Spleen (tissue), 11 donors: ENCODE measurements around the gene SPP1. TPM values are rescaled to one million over a fixed set of nuclear protein-coding genes. Genes with fewer than 3 reads are reported as not detected.

Source experiments
- DNase-seq: peaks from one replicate; pipeline ENCODE4 v3.0.0-alpha.2; 2020
- H3K27ac ChIP-seq, 8 donors: fragments of 200-600 bp; sonication (generic) in 7 of 8; 1 replicate in 4 of 8; 2 replicates in 4 of 8; pipeline versions ENCODE4 v1.5.0 to v1.8.0; 2016 to 2021; ENCODE audit warnings: inconsistent platforms in 4 of 8, mild to moderate bottlenecking in 4 of 8, moderate library complexity in 1 of 8
- H3K27me3 ChIP-seq, 7 donors: fragments of 200-600 bp; sonication (generic) in 6 of 7; replicated peaks in 1 of 7; 1 replicate in 4 of 7; 2 replicates in 3 of 7; pipeline versions ENCODE4 v1.5.0 to v1.8.0; 2016 to 2021; ENCODE audit warnings: inconsistent platforms in 3 of 7, mild to moderate bottlenecking in 1 of 7
- H3K36me3 ChIP-seq, 6 donors: fragments of 200-600 bp; sonication (generic) in 5 of 6; 1 replicate in 4 of 6; 2 replicates in 2 of 6; pipeline versions ENCODE4 v1.5.0 to v1.8.0; 2016 to 2021; ENCODE audit warnings: inconsistent platforms in 2 of 6
- H3K4me1 ChIP-seq, 6 donors: fragments of 200-600 bp; sonication (generic) in 5 of 6; 1 replicate in 3 of 6; 2 replicates in 3 of 6; pipeline versions ENCODE4 v1.5.0 to v1.8.0; 2016 to 2021; ENCODE audit warnings: inconsistent platforms in 3 of 6
- H3K4me3 ChIP-seq, 8 donors: fragments of 200-600 bp; sonication (generic) in 7 of 8; 1 replicate in 4 of 8; 2 replicates in 4 of 8; pipeline versions ENCODE4 v1.5.0 to v1.8.0; 2016 to 2021; ENCODE audit warnings: inconsistent platforms in 4 of 8, mild to moderate bottlenecking in 4 of 8, moderate library complexity in 2 of 8
- H3K9me3 ChIP-seq, 8 donors: fragments of 200-600 bp; sonication (generic) in 7 of 8; 1 replicate in 4 of 8; 2 replicates in 4 of 8; pipeline versions ENCODE4 v1.5.0 to v1.8.0; 2016 to 2021; ENCODE audit warnings: inconsistent platforms in 4 of 8
- POLR2A ChIP-seq, 3 donors: fragments of 450-650 bp; IDR thresholded peaks; one replicate each; pipeline ENCODE4 v1.5.1; 2017; ENCODE audit warnings: antibody characterized with exemption in 3 of 3, mild to moderate bottlenecking in 1 of 3
- POLR2AphosphoS5 ChIP-seq, 3 donors: sonication (generic); formaldehyde crosslinking; IDR thresholded peaks; one replicate each; pipeline ENCODE4 v1.5.1; 2017; ENCODE audit warnings: antibody characterized with exemption in 3 of 3
- WGBS, 5 donors: extraction: QIAGEN DNeasy Blood & Tissue Kit in 3 of 5; methylation state at CpG; one replicate each; pipeline versions ENCODE4 v1.1.5 to v1.1.7; 2013 to 2018; 5-methylcytosine and 5-hydroxymethylcytosine counted together
- intact Hi-C: fragments of 100-400 bp; cut with DNase I; formaldehyde crosslinking; loops from one replicate; pipeline ENCODE4 v1.15.0; 2023; ENCODE audit warnings: low total_unique reads
- polyA plus RNA-seq, 3 donors: library from polyadenylated mRNA; stranded (reverse); fragments of 200-250 nt; gene quantifications; one replicate each; pipeline ENCODE4 v1.2.1, GENCODE V29; 2013
- total RNA-seq, 7 donors: library from RNA; depleted of rRNA in 3 of 7; stranded (reverse); fragments of >200 nt in 3 of 7; fragmentation: NEBNext Ultra II Directional in 4 of 7; extraction: Animal tissue kit (Norgen Biotek cat#: 25700) in 4 of 7; gene quantifications; one replicate each; pipeline versions ENCODE4 v1.1.0 to v1.2.1, GENCODE V29; 2016 to 2021
- TF ChIP-seq, protein P1 (sequence below), 11 experiments: fragments of 200-600 bp in 7 of 11; fragments of 450-650 bp in 4 of 11; sonication (generic) in 4 of 11; IDR thresholded peaks in 8 of 11; conservative IDR thresholded peaks in 3 of 11; 1 replicate in 7 of 11; 2 replicates in 4 of 11; pipeline versions ENCODE4 v1.4.0 to v1.8.0; 2016 to 2021; ENCODE audit warnings: antibody characterized with exemption in 11 of 11, inconsistent platforms in 4 of 11, mild to moderate bottlenecking in 1 of 11
- donor health status: healthy with polysubstance abuse.
- donor health status: DM: no; HTN: no; CAD: no; lungs with moderate emphysema.
- donor health status: DM: no; HTN: no; CAD: no.
- donor health status: Bipolar disorder and iron deficiency.
- donor health status: healthy.
- donor health status: DM: no; HTN: no; CAD: no.
- donor health status: DM: yes; HTN: yes; CAD: no.

The SPP1 gene
- total and polyA plus RNA-seq, 10 donors: 0.28 to 18.4 (median 2.0) TPM

DNA sequence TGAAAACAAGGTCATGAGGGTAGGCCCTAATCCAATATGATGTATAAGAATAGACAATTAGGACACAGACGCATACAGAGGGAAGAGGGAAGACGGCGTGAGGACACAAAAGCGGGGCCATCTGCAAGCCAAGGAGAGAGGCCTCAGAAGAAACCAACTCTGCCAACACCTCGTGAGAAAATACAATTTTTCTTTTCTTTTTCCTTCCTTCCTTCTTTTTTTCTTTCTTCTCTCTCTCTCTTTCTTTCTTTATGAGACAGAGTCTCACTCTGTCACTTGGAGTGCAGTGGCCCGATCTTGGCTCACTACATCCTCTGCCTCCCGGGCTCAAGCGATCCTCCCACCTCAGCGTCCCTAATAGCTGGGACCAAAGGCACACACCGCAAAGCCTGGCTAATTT lies 30.4 kb downstream of the SPP1 start:
- no peak for TF ChIP-seq POLR2A (IDR thresholded peaks at IDR 0.05)
- TF ChIP-seq POLR2AphosphoS5 (IDR thresholded peaks at IDR 0.05): no peak
- DNase-seq: no peak
- Histone ChIP-seq H3K36me3 (no peaks in the 10 kb centered on the region), H3K27ac (no peak overlapping the region), H3K4me1 (peaks cover 8 to 41% (median 33%) of the 10 kb centered on the region in 6 donors), H3K27me3 (peaks cover 0 to 3% (median 0%) of the 10 kb centered on the region in 7 donors), H3K4me3 (no peak overlapping the region), H3K9me3 (no peaks in the 10 kb centered on the region)
- intact Hi-C loops: no loop called here
- WGBS, 5 donors: 96 to 98% (median 97%) methylated on average over 10 of the region's 10 CpGs

DNA sequence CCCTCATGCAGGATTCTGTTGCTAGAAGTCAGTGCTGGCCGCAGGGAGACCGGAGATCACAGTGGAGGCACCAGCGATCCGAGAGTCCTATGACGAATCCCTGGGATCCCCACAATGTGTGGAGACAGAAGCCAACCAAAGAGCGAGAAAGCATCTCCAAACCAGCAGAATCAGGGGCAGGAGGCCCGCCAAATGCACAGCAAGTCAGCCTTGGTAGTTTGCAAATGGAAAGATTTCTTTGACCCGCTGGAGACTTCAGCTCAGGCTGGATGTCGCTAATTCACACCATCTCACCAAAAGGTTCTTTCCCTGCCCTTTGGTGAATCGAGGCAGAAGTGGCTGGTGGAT lies 31.4 kb downstream of the SPP1 start:
- TF ChIP-seq, protein P1, sequence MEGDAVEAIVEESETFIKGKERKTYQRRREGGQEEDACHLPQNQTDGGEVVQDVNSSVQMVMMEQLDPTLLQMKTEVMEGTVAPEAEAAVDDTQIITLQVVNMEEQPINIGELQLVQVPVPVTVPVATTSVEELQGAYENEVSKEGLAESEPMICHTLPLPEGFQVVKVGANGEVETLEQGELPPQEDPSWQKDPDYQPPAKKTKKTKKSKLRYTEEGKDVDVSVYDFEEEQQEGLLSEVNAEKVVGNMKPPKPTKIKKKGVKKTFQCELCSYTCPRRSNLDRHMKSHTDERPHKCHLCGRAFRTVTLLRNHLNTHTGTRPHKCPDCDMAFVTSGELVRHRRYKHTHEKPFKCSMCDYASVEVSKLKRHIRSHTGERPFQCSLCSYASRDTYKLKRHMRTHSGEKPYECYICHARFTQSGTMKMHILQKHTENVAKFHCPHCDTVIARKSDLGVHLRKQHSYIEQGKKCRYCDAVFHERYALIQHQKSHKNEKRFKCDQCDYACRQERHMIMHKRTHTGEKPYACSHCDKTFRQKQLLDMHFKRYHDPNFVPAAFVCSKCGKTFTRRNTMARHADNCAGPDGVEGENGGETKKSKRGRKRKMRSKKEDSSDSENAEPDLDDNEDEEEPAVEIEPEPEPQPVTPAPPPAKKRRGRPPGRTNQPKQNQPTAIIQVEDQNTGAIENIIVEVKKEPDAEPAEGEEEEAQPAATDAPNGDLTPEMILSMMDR (IDR thresholded peaks at IDR 0.05 in 8 of 11, conservative IDR thresholded peaks at IDR 0.05 in 3 of 11): no peak
- TF ChIP-seq POLR2AphosphoS5 (IDR thresholded peaks at IDR 0.05) (no peak), POLR2A (IDR thresholded peaks at IDR 0.05) (no peak)
- intact Hi-C loops: no loop called here
- H3K27me3 ChIP-seq: peaks cover 0 to 3% (median 0%) of the 10 kb centered on the region in 7 donors
- no peaks in the 10 kb centered on the region for H3K36me3 ChIP-seq
- H3K9me3 ChIP-seq: no peaks in the 10 kb centered on the region
- H3K4me3 ChIP-seq: peak overlapping the region; percentile 71 to 97 (median 92)
- 65 to 87% (median 67%) methylated on average over 7 to 10 of the region's 10 CpGs for WGBS, 5 donors
- H3K27ac ChIP-seq: peak overlapping the region in 6 of 8 donors; percentile 36 to 86 (median 80)
- peaks cover 8 to 48% (median 35%) of the 10 kb centered on the region in 6 donors for H3K4me1 ChIP-seq
- DNase-seq: no peak

DNA sequence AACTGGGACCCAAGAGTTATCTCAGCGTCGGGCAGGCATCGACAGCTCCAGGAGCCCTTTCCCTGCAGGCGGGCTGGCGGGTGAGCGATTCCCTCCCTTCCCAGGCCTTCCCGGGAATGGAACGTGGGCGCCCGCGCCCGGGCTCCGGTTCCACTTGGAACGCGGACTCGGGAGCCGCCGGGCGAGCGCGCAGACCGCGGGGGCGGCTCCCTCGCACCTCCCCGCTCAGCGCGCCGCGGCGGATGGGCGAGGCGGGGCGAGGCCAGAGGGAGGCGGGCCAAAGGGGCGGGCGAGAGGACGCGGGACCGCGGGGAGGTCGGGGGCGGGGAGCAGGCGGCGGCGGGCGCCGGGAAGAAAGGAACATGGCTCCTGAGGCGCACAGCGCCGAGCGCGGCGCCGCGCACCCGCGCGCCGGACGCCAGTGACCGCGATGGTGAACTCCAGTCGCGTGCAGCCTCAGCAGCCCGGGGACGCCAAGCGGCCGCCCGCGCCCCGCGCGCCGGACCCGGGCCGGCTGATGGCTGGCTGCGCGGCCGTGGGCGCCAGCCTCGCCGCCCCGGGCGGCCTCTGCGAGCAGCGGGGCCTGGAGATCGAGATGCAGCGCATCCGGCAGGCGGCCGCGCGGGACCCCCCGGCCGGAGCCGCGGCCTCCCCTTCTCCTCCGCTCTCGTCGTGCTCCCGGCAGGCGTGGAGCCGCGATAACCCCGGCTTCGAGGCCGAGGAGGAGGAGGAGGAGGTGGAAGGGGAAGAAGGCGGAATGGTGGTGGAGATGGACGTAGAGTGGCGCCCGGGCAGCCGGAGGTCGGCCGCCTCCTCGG lies 32.0 kb downstream of the SPP1 start, which contains the start of gene PKD2:
TSS of gene PKD2 (plus strand) at position 332 of the 818 bp plus-strand sequence. CDS start at position 431, 99 bp downstream.
- intact Hi-C loops: no loop called here
- Histone ChIP-seq H3K36me3 (no peaks in the 10 kb centered on the region), H3K4me3 (peak within 1 kb of the TSS; percentile 71 to 97 (median 92)), H3K4me1 (peaks cover 8 to 54% (median 38%) of the 10 kb centered on the region in 6 donors), H3K27ac (peak within 1 kb of the TSS; percentile 48 to 86 (median 80)), H3K27me3 (peaks cover 0 to 3% (median 0%) of the 10 kb centered on the region in 7 donors), H3K9me3 (no peaks in the 10 kb centered on the region)
- DNase-seq: peak; percentile 93
- TF ChIP-seq POLR2A (IDR thresholded peaks at IDR 0.05): no peak
- TF ChIP-seq, protein P1 (IDR thresholded peaks at IDR 0.05 in 8 of 11, conservative IDR thresholded peaks at IDR 0.05 in 3 of 11): no peak
- peak in 2 of 3 donors; percentile 75 to 78 for TF ChIP-seq POLR2AphosphoS5 (IDR thresholded peaks at IDR 0.05)
- 0 to 1% (median 1%) methylated on average over 59 to 116 of the region's 116 CpGs for WGBS, 5 donors

DNA sequence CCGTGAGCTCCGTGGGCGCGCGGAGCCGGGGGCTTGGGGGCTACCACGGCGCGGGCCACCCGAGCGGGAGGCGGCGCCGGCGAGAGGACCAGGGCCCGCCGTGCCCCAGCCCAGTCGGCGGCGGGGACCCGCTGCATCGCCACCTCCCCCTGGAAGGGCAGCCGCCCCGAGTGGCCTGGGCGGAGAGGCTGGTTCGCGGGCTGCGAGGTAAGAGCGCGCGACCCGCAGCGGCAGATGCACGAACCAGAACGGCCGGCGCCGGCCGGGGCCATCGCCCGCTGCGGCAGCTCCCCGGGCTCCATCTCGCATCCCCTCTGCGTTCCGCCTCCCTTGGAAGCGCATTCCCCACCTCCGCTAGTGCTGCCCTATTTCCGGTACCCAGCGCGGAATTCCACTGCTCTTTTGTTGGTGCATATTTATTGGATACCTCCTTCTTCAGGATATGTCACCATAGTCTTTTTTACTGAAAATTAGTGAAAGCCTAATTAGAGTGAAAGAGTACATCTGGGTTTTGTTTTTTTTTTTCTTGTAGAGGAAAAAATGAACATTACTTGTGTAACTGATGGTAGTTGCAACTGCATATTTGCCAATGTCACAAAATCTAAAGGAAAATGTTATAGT lies 32.7 kb downstream of the SPP1 start:
- peak; percentile 84 for DNase-seq
- Histone ChIP-seq H3K4me3 (peak overlapping the region; percentile 71 to 97 (median 92)), H3K4me1 (peaks cover 11 to 61% (median 41%) of the 10 kb centered on the region in 6 donors), H3K36me3 (no peaks in the 10 kb centered on the region), H3K9me3 (no peaks in the 10 kb centered on the region), H3K27ac (peak overlapping the region; percentile 48 to 86 (median 80)), H3K27me3 (peaks cover 0 to 3% (median 0%) of the 10 kb centered on the region in 7 donors)
- WGBS, 5 donors: 0 to 1% (median 0%) methylated on average over 33 to 51 of the region's 51 CpGs
- peak in 1 of 3 donors; percentile 32 for TF ChIP-seq POLR2AphosphoS5 (IDR thresholded peaks at IDR 0.05)
- TF ChIP-seq POLR2A (IDR thresholded peaks at IDR 0.05): no peak
- TF ChIP-seq, protein P1 (IDR thresholded peaks at IDR 0.05 in 8 of 11, conservative IDR thresholded peaks at IDR 0.05 in 3 of 11): no peak
- intact Hi-C loops: no loop called here
